ENCODE results near the gene VPS16.

DNA sequence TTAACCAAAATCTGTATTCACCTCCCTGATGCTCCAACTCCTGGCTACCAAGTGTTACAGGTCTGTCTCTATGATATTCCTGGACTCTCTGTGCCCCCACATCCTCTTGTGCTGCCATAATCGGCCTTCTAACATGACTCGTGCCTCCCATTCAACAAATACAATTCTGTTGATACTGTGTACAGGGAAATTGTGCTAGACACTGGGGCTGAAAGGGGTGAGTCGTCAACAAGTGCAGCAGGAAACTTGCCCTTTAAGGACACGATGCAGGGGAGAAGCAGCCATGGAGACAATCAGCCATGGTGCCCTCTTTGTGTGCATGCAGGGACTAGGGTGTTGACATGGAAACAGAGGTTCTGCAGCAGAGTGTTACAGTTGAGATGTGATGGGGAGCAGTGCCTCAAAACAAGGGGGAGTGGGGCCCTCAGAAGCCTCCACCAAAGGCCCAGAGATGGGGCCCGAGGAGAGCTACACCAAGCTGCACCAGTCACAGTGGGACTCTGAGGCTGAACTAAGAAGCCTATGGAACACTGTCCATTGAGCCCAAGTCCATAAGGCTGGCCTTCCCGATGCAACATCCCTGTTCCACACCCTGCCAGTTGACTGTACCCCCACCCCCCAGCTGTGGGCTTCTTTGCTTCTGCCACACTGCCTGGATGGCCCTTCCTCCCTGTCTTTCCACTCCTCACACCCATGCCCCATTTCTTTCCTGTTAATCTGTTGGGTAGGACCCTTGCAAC, 3.2 kb upstream of the VPS16 start:
- TF ChIP-seq, protein P1, sequence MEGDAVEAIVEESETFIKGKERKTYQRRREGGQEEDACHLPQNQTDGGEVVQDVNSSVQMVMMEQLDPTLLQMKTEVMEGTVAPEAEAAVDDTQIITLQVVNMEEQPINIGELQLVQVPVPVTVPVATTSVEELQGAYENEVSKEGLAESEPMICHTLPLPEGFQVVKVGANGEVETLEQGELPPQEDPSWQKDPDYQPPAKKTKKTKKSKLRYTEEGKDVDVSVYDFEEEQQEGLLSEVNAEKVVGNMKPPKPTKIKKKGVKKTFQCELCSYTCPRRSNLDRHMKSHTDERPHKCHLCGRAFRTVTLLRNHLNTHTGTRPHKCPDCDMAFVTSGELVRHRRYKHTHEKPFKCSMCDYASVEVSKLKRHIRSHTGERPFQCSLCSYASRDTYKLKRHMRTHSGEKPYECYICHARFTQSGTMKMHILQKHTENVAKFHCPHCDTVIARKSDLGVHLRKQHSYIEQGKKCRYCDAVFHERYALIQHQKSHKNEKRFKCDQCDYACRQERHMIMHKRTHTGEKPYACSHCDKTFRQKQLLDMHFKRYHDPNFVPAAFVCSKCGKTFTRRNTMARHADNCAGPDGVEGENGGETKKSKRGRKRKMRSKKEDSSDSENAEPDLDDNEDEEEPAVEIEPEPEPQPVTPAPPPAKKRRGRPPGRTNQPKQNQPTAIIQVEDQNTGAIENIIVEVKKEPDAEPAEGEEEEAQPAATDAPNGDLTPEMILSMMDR (IDR thresholded peaks at IDR 0.05), result no peak
- no peak for TF ChIP-seq EZH2 (IDR thresholded peaks at IDR 0.05; ENCODE audit: borderline replicate concordance, insufficient read depth, low read depth, low read length, poor library complexity, severe bottlenecking)
